Activated naive CD8-positive, alpha-beta T cell treated with anti-CD3 and anti-CD28 coated beads, Interleukin-2, amount 50 U/mL, for 16 hours (primary cell): ENCODE measurements around the gene ANKH.
"Not testable (repeated sequence)": the region's sequence is repeated elsewhere in the genome, so short reads cannot be mapped to it uniquely, and the experiment has no call there.

ENCODE experiments used
- DNase-seq: peaks from one replicate; pipeline ENCODE4 v3.0.0-alpha.2; 2020; ENCODE audit warnings: low read depth, low spot score

Gene ANKH

GRCh38 chr5:14882658-14883580 is 11.3 kb upstream of the ANKH start:
- no peak for DNase-seq

- DNase-seq: no peak
These were observed 10.2 kb upstream of the ANKH start for GRCh38 chr5:14881826-14882225.

- no peak for DNase-seq
These were observed 9.1 kb upstream of the ANKH start for GRCh38 chr5:14880688-14881087.

- no peak for DNase-seq
These were observed 8.5 kb upstream of the ANKH start for GRCh38 chr5:14879937-14880589.

- DNase-seq: no peak
These were observed 7.8 kb upstream of the ANKH start for GRCh38 chr5:14879393-14879792.

GRCh38 chr5:14878192-14878591 is 6.6 kb upstream of the ANKH start:
- not testable (repeated sequence) for DNase-seq

GRCh38 chr5:14876095-14876494 is 4.5 kb upstream of the ANKH start:
- no peak for DNase-seq

GRCh38 chr5:14873790-14874189 is 2.2 kb upstream of the ANKH start:
- no peak for DNase-seq

GRCh38 chr5:14873093-14873492 is 1.5 kb upstream of the ANKH start:
- no peak for DNase-seq

- DNase-seq: peak; percentile 27
These were observed 752 bp upstream of the ANKH start for GRCh38 chr5:14872070-14872989.

GRCh38 chr5:14870337-14871213 is 1.0 kb downstream of the ANKH start:
- DNase-seq: peak; percentile 42

- DNase-seq: no peak
These were observed 1.9 kb downstream of the ANKH start for GRCh38 chr5:14869668-14870164.

GRCh38 chr5:14869233-14869632 is 2.3 kb downstream of the ANKH start:
- no peak for DNase-seq

GRCh38 chr5:14868771-14869170 is 2.8 kb downstream of the ANKH start:
- DNase-seq: no peak

- no peak for DNase-seq
These were observed 7.3 kb downstream of the ANKH start for GRCh38 chr5:14864181-14864812.

- no peak for DNase-seq
These were observed 8.5 kb downstream of the ANKH start for GRCh38 chr5:14863105-14863504.

- DNase-seq: no peak
These were observed 10.3 kb downstream of the ANKH start for GRCh38 chr5:14861123-14861765.

- DNase-seq: no peak
These were observed 11.6 kb downstream of the ANKH start for GRCh38 chr5:14859980-14860379.

- no peak for DNase-seq
These were observed 12.4 kb downstream of the ANKH start for GRCh38 chr5:14859150-14859549.

- no peak for DNase-seq
These were observed 16.2 kb downstream of the ANKH start for GRCh38 chr5:14855366-14855765.
